Measurements from ENCODE around the gene COPS3.

The COPS3 gene

DNA sequence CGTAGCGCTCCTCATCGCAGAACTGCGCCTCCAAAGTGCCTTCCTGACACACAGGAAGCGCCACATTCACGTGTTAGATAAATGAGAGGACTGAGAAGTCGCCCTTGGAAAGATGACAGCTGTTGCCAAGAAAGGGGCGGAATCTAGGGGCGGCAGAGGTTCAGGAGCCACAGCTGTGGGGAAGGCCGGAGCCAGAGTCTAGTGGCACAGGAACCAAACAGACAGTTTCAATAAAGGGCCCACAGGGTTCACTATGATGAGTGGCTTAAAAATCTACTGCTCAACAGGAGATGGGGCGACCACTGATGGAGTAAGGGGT, 48.8 kb downstream of the COPS3 start:
- TF ChIP-seq, protein P1, sequence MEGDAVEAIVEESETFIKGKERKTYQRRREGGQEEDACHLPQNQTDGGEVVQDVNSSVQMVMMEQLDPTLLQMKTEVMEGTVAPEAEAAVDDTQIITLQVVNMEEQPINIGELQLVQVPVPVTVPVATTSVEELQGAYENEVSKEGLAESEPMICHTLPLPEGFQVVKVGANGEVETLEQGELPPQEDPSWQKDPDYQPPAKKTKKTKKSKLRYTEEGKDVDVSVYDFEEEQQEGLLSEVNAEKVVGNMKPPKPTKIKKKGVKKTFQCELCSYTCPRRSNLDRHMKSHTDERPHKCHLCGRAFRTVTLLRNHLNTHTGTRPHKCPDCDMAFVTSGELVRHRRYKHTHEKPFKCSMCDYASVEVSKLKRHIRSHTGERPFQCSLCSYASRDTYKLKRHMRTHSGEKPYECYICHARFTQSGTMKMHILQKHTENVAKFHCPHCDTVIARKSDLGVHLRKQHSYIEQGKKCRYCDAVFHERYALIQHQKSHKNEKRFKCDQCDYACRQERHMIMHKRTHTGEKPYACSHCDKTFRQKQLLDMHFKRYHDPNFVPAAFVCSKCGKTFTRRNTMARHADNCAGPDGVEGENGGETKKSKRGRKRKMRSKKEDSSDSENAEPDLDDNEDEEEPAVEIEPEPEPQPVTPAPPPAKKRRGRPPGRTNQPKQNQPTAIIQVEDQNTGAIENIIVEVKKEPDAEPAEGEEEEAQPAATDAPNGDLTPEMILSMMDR (IDR thresholded peaks at IDR 0.05; ENCODE audit: low read length, missing control alignments): no peak
- DNase-seq (ENCODE audit: low read depth): no peak
- H3K4me3 ChIP-seq (replicated peaks; ENCODE audit: low read depth, low read length): no peak overlapping the region

DNA sequence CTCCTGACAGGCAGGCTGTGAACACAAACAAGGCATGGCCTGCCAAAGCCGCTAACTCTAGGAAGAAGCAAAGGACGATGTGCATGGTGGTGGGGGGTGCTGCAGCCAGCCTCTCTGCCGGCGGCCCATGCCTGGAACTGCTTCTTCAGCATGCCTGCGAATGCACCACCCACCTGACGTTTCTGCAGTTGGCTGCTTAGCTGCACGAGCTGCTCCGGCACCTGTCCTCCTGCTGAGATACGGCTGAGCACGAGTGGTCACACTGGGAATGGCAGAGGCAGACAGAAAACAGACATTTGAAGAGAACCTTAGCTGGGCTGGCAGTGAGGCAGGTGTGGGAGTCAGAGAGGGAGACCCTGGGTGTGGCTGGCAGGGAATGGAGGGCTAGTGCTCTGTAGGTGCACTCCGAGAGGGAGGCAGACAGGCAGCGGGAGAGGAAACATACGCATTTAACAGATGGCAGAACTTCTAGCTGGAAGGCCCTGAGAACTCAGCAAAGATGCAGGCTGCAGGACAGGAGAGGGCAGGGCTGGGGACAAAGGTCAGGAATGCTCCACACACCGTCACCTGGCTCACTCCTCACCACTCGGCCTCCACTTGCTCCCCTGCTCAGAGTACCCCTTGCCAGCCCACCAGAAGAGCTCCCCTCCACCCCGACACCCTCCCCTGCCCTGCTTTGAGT, 49.3 kb downstream of the COPS3 start:
- H3K4me3 ChIP-seq (replicated peaks; ENCODE audit: low read depth, low read length): no peak overlapping the region
- no peak for DNase-seq (ENCODE audit: low read depth)
- TF ChIP-seq, protein P1 (IDR thresholded peaks at IDR 0.05; ENCODE audit: low read length, missing control alignments): no peak

DNA sequence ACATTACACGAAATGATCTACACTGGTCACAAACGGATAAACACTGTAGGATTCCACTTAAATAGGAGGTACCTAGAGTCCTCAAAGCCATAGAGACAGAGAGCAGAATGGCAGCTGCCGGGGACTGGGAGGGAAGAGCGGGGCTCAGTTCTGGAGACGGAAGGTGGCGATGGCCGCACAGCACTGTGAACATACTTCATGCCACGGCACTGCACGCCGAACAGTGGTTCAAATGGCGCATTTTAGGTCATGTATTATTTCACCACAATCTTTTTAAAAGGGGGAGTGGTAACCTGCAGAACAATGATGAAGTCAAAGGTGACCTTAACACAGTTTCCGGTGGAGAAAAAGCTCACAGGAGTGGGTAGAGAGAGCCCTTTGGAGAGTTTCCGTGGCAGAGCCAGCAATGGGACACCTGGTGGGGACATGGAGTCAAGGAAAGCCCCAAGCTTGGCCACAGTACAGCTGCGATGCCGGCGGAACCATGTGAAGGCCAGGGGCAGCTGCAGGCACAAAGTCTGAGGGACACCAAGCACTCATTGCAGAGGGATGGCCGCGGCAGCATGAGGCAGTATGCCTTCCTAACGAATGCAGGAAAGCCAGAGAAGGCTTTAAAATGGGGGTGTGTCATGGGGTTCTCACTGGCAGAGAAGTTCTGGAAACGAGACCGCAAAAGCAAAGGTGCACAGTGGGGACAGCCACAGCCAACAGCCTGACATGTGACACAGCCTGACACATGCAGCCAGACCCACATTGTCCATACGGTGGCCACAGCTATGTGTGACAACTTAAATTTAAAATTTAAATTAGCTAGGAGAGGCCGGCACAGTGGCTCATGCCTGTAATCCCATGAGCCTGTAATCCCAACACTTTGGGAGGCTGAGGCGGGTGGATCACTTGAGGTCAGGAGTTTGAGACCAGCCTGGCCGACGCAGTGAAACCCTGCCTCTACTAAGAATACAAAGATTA, 51.3 kb downstream of the COPS3 start:
- no peak overlapping the region for H3K4me3 ChIP-seq (replicated peaks; ENCODE audit: low read depth, low read length)
- TF ChIP-seq, protein P1 (IDR thresholded peaks at IDR 0.05; ENCODE audit: low read length, missing control alignments): no peak
- DNase-seq (ENCODE audit: low read depth): no peak

DNA sequence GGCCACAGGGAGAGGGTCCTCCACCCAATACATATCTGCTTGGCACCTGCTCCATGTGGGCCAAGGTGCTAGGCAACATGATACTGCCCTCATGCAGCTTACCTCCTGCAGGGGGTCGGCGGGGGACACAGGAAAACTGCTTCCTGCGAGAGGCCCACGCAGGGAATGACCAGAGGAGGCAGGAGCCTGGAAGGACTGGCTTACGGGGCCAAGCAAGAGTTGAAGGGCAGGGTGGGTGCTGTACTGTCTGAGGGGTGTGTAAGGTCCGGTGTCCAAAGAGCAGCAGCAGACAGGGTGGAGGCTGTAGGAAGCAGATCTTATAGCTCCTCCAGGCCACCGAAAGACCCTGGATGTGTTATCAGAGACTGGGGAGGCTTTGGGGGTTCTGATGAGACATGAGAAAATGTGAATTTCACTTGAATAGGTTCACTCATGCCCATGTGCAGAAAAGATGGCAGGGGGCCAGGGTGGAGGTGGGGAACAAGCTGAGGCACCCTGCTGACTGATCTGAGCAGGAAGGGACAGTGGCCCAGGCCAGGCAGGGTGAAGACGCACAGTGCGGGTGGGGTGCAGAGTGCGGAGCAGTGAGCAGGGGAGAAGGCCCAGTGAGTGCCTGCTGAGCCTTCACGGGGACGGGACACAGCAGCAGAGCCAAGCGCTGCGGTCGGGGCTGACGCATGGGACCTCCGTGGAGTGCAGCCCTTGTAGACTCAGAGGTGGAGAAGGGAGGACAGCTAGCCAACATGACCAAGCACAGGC, 52.3 kb downstream of the COPS3 start:
- TF ChIP-seq, protein P1 (IDR thresholded peaks at IDR 0.05; ENCODE audit: low read length, missing control alignments): no peak
- no peak for DNase-seq (ENCODE audit: low read depth)
- no peak overlapping the region for H3K4me3 ChIP-seq (replicated peaks; ENCODE audit: low read depth, low read length)

DNA sequence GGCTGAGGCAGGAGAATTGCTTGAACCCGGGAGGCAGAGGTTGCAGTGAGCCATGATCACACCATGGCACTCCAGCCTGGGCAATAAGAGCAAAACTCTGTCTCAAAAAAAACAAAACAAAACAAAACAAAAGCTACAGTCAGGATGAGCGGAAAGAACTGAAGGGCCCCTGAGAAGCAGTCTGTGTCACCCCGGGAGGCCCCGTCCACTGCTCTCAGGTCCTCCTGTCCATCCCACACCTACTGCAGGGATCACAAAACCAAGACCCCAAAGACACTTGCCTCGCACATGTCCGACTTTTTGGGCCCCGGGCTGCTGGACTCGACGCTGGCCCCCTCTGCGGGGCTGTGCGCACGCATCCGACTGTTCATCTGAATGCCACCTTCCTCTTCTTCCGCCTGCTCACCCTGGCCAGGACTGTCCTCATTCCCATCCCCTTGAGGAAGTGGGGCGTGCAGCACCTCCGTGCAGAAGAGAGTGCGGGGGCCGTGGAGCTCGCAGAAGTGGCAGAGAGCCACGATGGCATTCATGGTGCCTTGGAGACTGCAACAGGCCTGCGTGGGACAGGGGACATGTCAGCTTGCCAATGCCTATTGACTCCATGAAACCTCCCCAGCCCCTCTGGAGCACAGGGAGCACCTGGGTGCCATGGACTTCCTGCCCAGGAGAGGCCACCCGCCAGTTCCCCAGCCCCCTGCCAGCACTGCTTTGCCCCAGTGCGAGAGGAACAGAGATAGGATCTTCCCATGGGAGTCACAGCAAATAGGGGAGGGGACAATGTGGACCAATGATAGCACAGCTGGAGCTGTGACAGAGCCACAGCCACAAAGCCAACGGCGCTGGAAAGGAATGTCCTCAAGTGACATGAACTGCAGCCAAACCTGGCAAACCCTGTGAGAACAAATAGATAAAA, 53.2 kb downstream of the COPS3 start:
- TF ChIP-seq, protein P1 (IDR thresholded peaks at IDR 0.05; ENCODE audit: low read length, missing control alignments): no peak
- H3K4me3 ChIP-seq (replicated peaks; ENCODE audit: low read depth, low read length): no peak overlapping the region
- no peak for DNase-seq (ENCODE audit: low read depth)
